Measurements from ENCODE around the gene HSPB1. TPM values are rescaled to one million over a fixed set of nuclear protein-coding genes. Genes with fewer than 3 reads are reported as not detected.

Gene HSPB1
- total RNA-seq, 2 experiments from 2014 or later = 36.5 to 62.9 TPM

GRCh38 chr7:76349313-76349885 is 46.9 kb downstream of the HSPB1 start:
- Mint-ChIP-seq H3K36me3 (peaks cover 59% of the 10 kb centered on the region), H3K9me3 (ENCODE audit: low read depth) (no peaks in the 10 kb centered on the region), H3K4me3 (no peak overlapping the region), H3K27me3 (no peaks in the 10 kb centered on the region), H3K27ac (no peak overlapping the region), H3K4me1 (peaks cover 54% of the 10 kb centered on the region)
- ATAC-seq (no peak), DNase-seq (no peak)
- CTCF ChIA-PET = interaction anchor here (1.0 to 1.4 kb wide), 2 partner anchors 9 to 35 kb away, joined by 3 to 5 read pairs; no protein-coding TSS in a partner anchor

DNA sequence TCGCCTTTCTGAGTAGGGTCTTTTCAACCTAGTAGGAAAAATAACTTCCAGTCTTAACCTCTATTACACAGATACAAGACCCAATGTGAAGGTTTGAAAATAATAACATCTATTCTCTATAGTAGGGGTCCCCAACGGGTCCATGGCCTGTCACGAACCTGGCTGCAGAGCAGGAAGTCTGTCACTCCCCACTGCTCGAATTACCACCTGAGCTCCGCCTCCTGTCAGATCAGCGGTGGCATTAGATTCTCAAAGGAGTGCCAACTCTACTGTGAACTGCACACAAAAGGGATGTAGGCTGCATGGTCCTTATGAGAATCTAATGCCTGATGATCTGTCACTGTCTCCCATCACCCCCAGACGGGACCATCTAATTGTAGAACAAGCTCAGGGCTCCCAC is 48.9 kb downstream of the HSPB1 start:
- no peak overlapping the region for H3K4me3 Mint-ChIP-seq
- H3K36me3 Mint-ChIP-seq = peaks cover 64% of the 10 kb centered on the region
- DNase-seq (no peak), ATAC-seq (no peak)
- peaks cover 64% of the 10 kb centered on the region for H3K4me1 Mint-ChIP-seq
- H3K9me3 Mint-ChIP-seq (ENCODE audit: low read depth) = no peaks in the 10 kb centered on the region
- H3K27me3 Mint-ChIP-seq = no peaks in the 10 kb centered on the region
- CTCF ChIA-PET = no interaction called here
- no peak overlapping the region for H3K27ac Mint-ChIP-seq

- H3K36me3 Mint-ChIP-seq = peaks cover 59% of the 10 kb centered on the region
- H3K9me3 Mint-ChIP-seq (ENCODE audit: low read depth) = no peaks in the 10 kb centered on the region
- H3K27ac Mint-ChIP-seq = no peak overlapping the region
- no peak for DNase-seq
- no peaks in the 10 kb centered on the region for H3K27me3 Mint-ChIP-seq
- CTCF ChIA-PET = interaction anchor here (1.5 kb wide), 1 partner anchor 33 kb away, joined by 5 read pairs; no protein-coding TSS in a partner anchor
- no peak for ATAC-seq
- H3K4me1 Mint-ChIP-seq = peaks cover 63% of the 10 kb centered on the region
- H3K4me3 Mint-ChIP-seq = no peak overlapping the region
These were observed 49.7 kb downstream of the HSPB1 start for GRCh38 chr7:76352193-76352592.

DNA sequence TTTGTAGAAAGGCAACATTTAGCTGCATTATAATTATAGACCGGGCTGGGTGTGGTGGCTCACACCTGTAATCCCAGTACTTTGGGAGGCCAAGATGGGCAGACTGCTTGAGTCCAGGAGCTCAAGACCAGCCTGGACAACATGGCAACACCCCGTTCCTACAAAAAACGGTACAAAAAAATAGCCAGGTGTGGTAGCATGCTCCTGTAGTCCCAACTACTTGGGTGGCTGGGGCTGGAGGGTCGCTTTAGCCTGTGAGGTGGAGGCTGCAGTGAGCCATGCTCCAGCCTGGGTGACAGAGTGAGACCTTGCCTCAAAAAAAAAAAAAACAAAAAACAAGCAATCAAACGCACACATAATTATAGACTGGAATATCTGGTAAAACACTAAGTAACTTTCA is 51.3 kb downstream of the HSPB1 start:
- DNase-seq (no peak), ATAC-seq (no peak)
- H3K9me3 Mint-ChIP-seq (ENCODE audit: low read depth) = no peaks in the 10 kb centered on the region
- no peaks in the 10 kb centered on the region for H3K27me3 Mint-ChIP-seq
- no peak overlapping the region for H3K4me3 Mint-ChIP-seq
- H3K36me3 Mint-ChIP-seq = peaks cover 56% of the 10 kb centered on the region
- peaks cover 58% of the 10 kb centered on the region for H3K4me1 Mint-ChIP-seq
- no peak overlapping the region for H3K27ac Mint-ChIP-seq
- CTCF ChIA-PET = no interaction called here

Other genes with a start within 250 kb of the HSPB1 start
- gene SRRM3, start 100.8 kb upstream of the HSPB1 start, total RNA-seq = under 1 TPM in 1 of 2 experiments, not detected in 1; 0.09 TPM
- gene YWHAG, start 56.3 kb downstream of the HSPB1 start, total RNA-seq = 100 to 1,000 TPM in 1 of 2 experiments, 10 to 100 TPM in 1; 80.8 to 115 TPM
- gene SSC4D, start 107.0 kb downstream of the HSPB1 start, total RNA-seq = under 1 TPM; 0.23 to 0.64 TPM
- under 1 TPM; 0.64 to 0.94 TPM for gene ZP3, start 122.3 kb downstream of the HSPB1 start, total RNA-seq
- 10 to 100 TPM; 31.2 to 43.8 TPM for gene DTX2, start 159.0 kb downstream of the HSPB1 start, total RNA-seq
- gene UPK3B, start 207.9 kb downstream of the HSPB1 start, total RNA-seq = 1 to 10 TPM in 1 of 2 experiments, not detected in 1; 1.1 TPM
- under 1 TPM in 1 of 2 experiments, not detected in 1; 0.52 TPM for gene SPDYE16, start 240.6 kb downstream of the HSPB1 start, total RNA-seq